Measurements from ENCODE around the gene RHCG. TPM values are rescaled to one million over a fixed set of nuclear protein-coding genes. Genes with fewer than 3 reads are reported as not detected.

The RHCG gene
- total and polyA plus RNA-seq, 2 of the 4 experiments (the other 2 are of a cell fraction): not detected

DNA sequence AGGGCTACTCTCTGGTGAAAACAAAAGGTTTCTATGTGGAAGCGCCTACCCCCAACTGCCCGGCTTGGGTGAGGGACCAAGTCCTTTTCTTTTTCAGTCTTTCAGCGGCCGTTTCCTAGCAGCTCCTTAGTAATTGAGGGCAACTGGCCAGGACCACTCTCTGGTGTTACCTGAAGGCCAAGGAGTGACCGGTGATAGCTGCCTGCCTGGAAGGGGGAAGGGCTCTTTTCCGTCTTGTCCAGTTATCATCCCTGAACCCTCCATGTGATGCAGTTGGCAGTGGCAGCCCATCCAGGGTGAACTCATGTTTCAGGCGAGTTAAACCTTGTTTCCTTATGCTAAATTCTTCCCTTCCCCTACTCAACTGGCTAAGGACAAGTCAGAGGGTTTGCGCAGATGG is 33.3 kb downstream of the RHCG start:
- Histone ChIP-seq H3K9me1 (ENCODE audit: insufficient read depth, low read length) (no peaks in the 10 kb centered on the region), H2BK15ac (ENCODE audit: low read depth, low read length) (no peak overlapping the region), H2BK5ac (ENCODE audit: low read depth, low read length, poor library complexity, severe bottlenecking) (no peak overlapping the region), H4K20me1 (ENCODE audit: insufficient read depth, low read length) (no peaks in the 10 kb centered on the region), H3K23ac (ENCODE audit: low read depth, low read length) (no peak overlapping the region), H3K27me3 (ENCODE audit: control insufficient read depth, insufficient read depth, low read length) (peaks cover 17% of the 10 kb centered on the region), H3K56ac (ENCODE audit: extremely low read depth, insufficient read depth, low read length) (no peak overlapping the region), H3K4me3 (ENCODE audit: insufficient read depth, low read depth, low read length) (no peak overlapping the region), H4K5ac (ENCODE audit: low read depth, low read length) (no peak overlapping the region), H3K18ac (ENCODE audit: low read depth, low read length) (no peak overlapping the region), H3K9ac (ENCODE audit: low read depth, low read length) (no peak overlapping the region), H4K91ac (ENCODE audit: insufficient read depth, low read depth, low read length) (no peak overlapping the region), H3K4me2 (ENCODE audit: low read depth, low read length) (no peak overlapping the region), H3K36me3 (ENCODE audit: control insufficient read depth, insufficient read depth, low read length) (no peaks in the 10 kb centered on the region), H2AK5ac (ENCODE audit: low read depth, low read length) (no peak overlapping the region), H2BK120ac (ENCODE audit: low read depth, low read length) (no peak overlapping the region), H4K8ac (ENCODE audit: low read depth in 2 of 2, low read length in 2 of 2) (no peak overlapping the region), H3K27ac (ENCODE audit: insufficient read depth, low read length) (no peak overlapping the region), H3K4me1 (ENCODE audit: control insufficient read depth, insufficient read depth, low read length) (no peaks in the 10 kb centered on the region), H3K4ac (ENCODE audit: low read depth, low read length) (no peak overlapping the region), H3K79me1 (ENCODE audit: low read depth in 1 of 2, low read length in 2 of 2) (no peaks in the 10 kb centered on the region), H2AK9ac (replicated peaks; ENCODE audit: low read depth, low read length, poor library complexity) (no peak overlapping the region), H3K9me3 (ENCODE audit: control insufficient read depth, insufficient read depth, low read length) (no peaks in the 10 kb centered on the region), H3K14ac (replicated peaks; ENCODE audit: low read depth, low read length) (no peak overlapping the region), H2BK20ac (ENCODE audit: low read depth, low read length) (no peak overlapping the region), H2AFZ (replicated peaks; ENCODE audit: low read length, poor library complexity) (no peak overlapping the region)
- ChIA-PET POLR2A (ENCODE audit: unreplicated experiment) (no interaction called here), CTCF (no interaction called here)
- TF ChIP-seq MAFK (IDR thresholded peaks at IDR 0.05; ENCODE audit: low read depth, low read length) (no peak), FOS (IDR thresholded peaks at IDR 0.05; ENCODE audit: low read depth, low read length) (no peak), BHLHE40 (IDR thresholded peaks at IDR 0.05; ENCODE audit: low read depth, low read length) (no peak), RAD21 (IDR thresholded peaks at IDR 0.05; ENCODE audit: low read length) (no peak), CHD1 (IDR thresholded peaks at IDR 0.05; ENCODE audit: low read depth, low read length) (no peak), RFX5 (IDR thresholded peaks at IDR 0.05; ENCODE audit: low read depth, low read length) (no peak), MXI1 (IDR thresholded peaks at IDR 0.05; ENCODE audit: borderline replicate concordance, low read depth, low read length) (no peak), NFE2L2 (IDR thresholded peaks at IDR 0.05; ENCODE audit: low read depth, low read length) (no peak), CEBPB (IDR thresholded peaks at IDR 0.05; ENCODE audit: low read depth, low read length) (no peak), CTCF (conservative IDR thresholded peaks at IDR 0.05; ENCODE audit: low read depth, low read length) (no peak)
- TF ChIP-seq, protein P1, sequence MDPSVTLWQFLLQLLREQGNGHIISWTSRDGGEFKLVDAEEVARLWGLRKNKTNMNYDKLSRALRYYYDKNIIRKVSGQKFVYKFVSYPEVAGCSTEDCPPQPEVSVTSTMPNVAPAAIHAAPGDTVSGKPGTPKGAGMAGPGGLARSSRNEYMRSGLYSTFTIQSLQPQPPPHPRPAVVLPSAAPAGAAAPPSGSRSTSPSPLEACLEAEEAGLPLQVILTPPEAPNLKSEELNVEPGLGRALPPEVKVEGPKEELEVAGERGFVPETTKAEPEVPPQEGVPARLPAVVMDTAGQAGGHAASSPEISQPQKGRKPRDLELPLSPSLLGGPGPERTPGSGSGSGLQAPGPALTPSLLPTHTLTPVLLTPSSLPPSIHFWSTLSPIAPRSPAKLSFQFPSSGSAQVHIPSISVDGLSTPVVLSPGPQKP (IDR thresholded peaks at IDR 0.05; ENCODE audit: borderline replicate concordance, low read depth, low read length): no peak
- TF ChIP-seq, protein P2, sequence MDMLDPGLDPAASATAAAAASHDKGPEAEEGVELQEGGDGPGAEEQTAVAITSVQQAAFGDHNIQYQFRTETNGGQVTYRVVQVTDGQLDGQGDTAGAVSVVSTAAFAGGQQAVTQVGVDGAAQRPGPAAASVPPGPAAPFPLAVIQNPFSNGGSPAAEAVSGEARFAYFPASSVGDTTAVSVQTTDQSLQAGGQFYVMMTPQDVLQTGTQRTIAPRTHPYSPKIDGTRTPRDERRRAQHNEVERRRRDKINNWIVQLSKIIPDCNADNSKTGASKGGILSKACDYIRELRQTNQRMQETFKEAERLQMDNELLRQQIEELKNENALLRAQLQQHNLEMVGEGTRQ (IDR thresholded peaks at IDR 0.05; ENCODE audit: low read depth, low read length): no peak
- in situ Hi-C loops (cut with MboI; ENCODE audit: low sequenced_read_pairs): no loop called here
- 88% methylated on average over 4 of the region's 8 CpGs; no CpG with 5 or more reads in 1 of the 2 experiments for WGBS, 2 experiments (ENCODE audit: extremely low coverage in 2 of 2, insufficient read length in 1 of 2)
- no peak for ATAC-seq (ENCODE audit: low read depth)
- BruUV-seq (replicated peaks): no TSS peak
- intact Hi-C loops (cut with micrococcal nuclease): no loop called here
- dilution Hi-C loops (cut with HindIII; ENCODE audit: low sequenced_read_pairs, unreplicated experiment): no loop called here
- DNase-seq: no peak
